ENCODE data around the gene PARM1.

PARM1 gene

DNA sequence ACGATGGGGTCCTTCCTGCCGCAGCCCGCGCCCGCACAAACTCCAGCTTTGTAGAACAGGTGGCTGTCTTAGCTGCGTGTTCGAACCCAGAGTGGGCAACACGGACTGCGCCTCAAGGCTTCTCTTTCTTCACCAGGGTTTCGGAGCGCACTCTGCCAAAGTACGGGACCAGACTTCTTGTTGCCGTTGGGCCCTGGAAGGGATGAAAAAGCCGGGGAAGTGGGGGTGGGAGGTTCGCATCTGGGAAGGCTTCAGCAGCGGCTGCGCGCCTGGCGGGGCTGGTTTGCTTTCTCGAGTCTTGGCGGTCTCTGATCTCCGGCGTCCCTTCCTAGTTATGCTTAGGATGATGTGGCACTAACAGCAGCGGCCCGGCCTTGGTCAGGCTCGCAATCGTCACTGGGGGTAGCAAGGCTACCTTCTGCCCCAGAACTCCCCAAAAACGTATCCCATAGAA lies 673 bp downstream of the PARM1 start:
- H3K9ac ChIP-seq (ENCODE audit: low read length): peak overlapping the region; percentile 83
- TF ChIP-seq, protein P1, sequence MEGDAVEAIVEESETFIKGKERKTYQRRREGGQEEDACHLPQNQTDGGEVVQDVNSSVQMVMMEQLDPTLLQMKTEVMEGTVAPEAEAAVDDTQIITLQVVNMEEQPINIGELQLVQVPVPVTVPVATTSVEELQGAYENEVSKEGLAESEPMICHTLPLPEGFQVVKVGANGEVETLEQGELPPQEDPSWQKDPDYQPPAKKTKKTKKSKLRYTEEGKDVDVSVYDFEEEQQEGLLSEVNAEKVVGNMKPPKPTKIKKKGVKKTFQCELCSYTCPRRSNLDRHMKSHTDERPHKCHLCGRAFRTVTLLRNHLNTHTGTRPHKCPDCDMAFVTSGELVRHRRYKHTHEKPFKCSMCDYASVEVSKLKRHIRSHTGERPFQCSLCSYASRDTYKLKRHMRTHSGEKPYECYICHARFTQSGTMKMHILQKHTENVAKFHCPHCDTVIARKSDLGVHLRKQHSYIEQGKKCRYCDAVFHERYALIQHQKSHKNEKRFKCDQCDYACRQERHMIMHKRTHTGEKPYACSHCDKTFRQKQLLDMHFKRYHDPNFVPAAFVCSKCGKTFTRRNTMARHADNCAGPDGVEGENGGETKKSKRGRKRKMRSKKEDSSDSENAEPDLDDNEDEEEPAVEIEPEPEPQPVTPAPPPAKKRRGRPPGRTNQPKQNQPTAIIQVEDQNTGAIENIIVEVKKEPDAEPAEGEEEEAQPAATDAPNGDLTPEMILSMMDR (IDR thresholded peaks at IDR 0.05; ENCODE audit: insufficient read depth, low read length, poor library complexity, severe bottlenecking): no peak
- TF ChIP-seq EZH2phosphoT487 (conservative IDR thresholded peaks at IDR 0.05; ENCODE audit: low read length): no peak
- peak overlapping the region; percentile 77 for H3K4me2 ChIP-seq (ENCODE audit: low read depth, low read length, poor library complexity, severe bottlenecking)
- 0 out of 2 replicates have a peak, but pooled peaks cover 2% of the 10 kb centered on the region for H3F3A ChIP-seq (ENCODE audit: insufficient read depth)
- H3K9me2 ChIP-seq (replicated peaks; ENCODE audit: insufficient read depth, low read length): no peaks in the 10 kb centered on the region
- H3K9me3 ChIP-seq (ENCODE audit: insufficient read depth, low read length): no peaks in the 10 kb centered on the region
- H3K36me3 ChIP-seq (ENCODE audit: low read length): no peaks in the 10 kb centered on the region
- 0 out of 2 replicates have a peak, but pooled peaks cover 3% of the 10 kb centered on the region for H4K20me1 ChIP-seq (ENCODE audit: low read depth, low read length)
- peak overlapping the region; percentile 80 for H3K4me3 ChIP-seq (ENCODE audit: insufficient read depth, low read length, poor library complexity, severe bottlenecking)
- no peaks in the 10 kb centered on the region for H3K27me3 ChIP-seq (ENCODE audit: low read length)
- H3K27ac ChIP-seq (ENCODE audit: low read depth, low read length): peak overlapping the region; percentile 86
- H3K79me2 ChIP-seq (ENCODE audit: insufficient read depth, low read length): peaks cover 51% of the 10 kb centered on the region
- peak overlapping the region; percentile 51 for H2AFZ ChIP-seq (ENCODE audit: low read depth, low read length, severe bottlenecking)

- H3F3A ChIP-seq (ENCODE audit: insufficient read depth): 0 out of 2 replicates have a peak, but pooled peaks cover 2% of the 10 kb centered on the region
- no peaks in the 10 kb centered on the region for H3K36me3 ChIP-seq (ENCODE audit: low read length)
- H3K4me3 ChIP-seq (ENCODE audit: insufficient read depth, low read length, poor library complexity, severe bottlenecking): peak overlapping the region; percentile 80
- H2AFZ ChIP-seq (ENCODE audit: low read depth, low read length, severe bottlenecking): peak overlapping the region; percentile 51
- no peaks in the 10 kb centered on the region for H3K27me3 ChIP-seq (ENCODE audit: low read length)
- H3K79me2 ChIP-seq (ENCODE audit: insufficient read depth, low read length): peaks cover 57% of the 10 kb centered on the region
- peak overlapping the region; percentile 86 for H3K27ac ChIP-seq (ENCODE audit: low read depth, low read length)
- 0 out of 2 replicates have a peak, but pooled peaks cover 6% of the 10 kb centered on the region for H4K20me1 ChIP-seq (ENCODE audit: low read depth, low read length)
- no peaks in the 10 kb centered on the region for H3K9me2 ChIP-seq (replicated peaks; ENCODE audit: insufficient read depth, low read length)
- no peaks in the 10 kb centered on the region for H3K9me3 ChIP-seq (ENCODE audit: insufficient read depth, low read length)
- H3K4me2 ChIP-seq (ENCODE audit: low read depth, low read length, poor library complexity, severe bottlenecking): peak overlapping the region; percentile 77
- H3K9ac ChIP-seq (ENCODE audit: low read length): peak overlapping the region; percentile 83
- TF ChIP-seq, protein P1 (IDR thresholded peaks at IDR 0.05; ENCODE audit: insufficient read depth, low read length, poor library complexity, severe bottlenecking): no peak
- no peak for TF ChIP-seq EZH2phosphoT487 (conservative IDR thresholded peaks at IDR 0.05; ENCODE audit: low read length)
Observed at GRCh38 chr4:74934016-74934831, 1.3 kb downstream of the PARM1 start.

DNA sequence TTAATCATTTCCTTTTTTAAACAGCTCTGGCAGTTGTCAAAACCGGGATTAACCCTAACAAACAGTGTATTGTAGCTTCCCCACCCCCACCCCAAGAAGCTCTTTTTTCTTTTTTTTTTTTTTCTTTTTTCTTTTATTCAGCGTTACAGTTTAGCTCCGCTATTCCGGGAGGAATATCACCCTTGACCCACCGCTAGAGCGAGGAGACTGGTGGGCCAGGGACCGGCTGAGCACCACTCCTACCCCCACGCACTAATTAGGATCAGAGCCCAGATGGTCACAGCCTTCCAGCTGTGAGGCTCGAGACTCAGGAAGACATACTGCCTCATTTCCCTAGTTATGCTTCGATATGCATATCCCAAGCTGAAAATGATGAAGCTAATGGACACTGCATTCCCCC lies 2.0 kb downstream of the PARM1 start:
- Histone ChIP-seq H3K79me2 (ENCODE audit: insufficient read depth, low read length) (peaks cover 64% of the 10 kb centered on the region), H3K9me2 (replicated peaks; ENCODE audit: insufficient read depth, low read length) (no peaks in the 10 kb centered on the region), H3K9ac (ENCODE audit: low read length) (peak overlapping the region; percentile 83), H3K4me2 (ENCODE audit: low read depth, low read length, poor library complexity, severe bottlenecking) (peak overlapping the region; percentile 77), H4K20me1 (ENCODE audit: low read depth, low read length) (0 out of 2 replicates have a peak, but pooled peaks cover 6% of the 10 kb centered on the region), H2AFZ (ENCODE audit: low read depth, low read length, severe bottlenecking) (no peak overlapping the region), H3K9me3 (ENCODE audit: insufficient read depth, low read length) (no peaks in the 10 kb centered on the region), H3K27me3 (ENCODE audit: low read length) (no peaks in the 10 kb centered on the region), H3K36me3 (ENCODE audit: low read length) (no peaks in the 10 kb centered on the region), H3K27ac (ENCODE audit: low read depth, low read length) (peak overlapping the region; percentile 86; the same call in 1 of the 2 replicates), H3F3A (ENCODE audit: insufficient read depth) (0 out of 2 replicates have a peak, but pooled peaks cover 2% of the 10 kb centered on the region), H3K4me3 (ENCODE audit: insufficient read depth, low read length, poor library complexity, severe bottlenecking) (peak overlapping the region; percentile 80)
- no peak for TF ChIP-seq EZH2phosphoT487 (conservative IDR thresholded peaks at IDR 0.05; ENCODE audit: low read length)
- TF ChIP-seq, protein P1 (IDR thresholded peaks at IDR 0.05; ENCODE audit: insufficient read depth, low read length, poor library complexity, severe bottlenecking): no peak

Data from SU-DHL-6 (cell line).